ENCODE measurements around the gene CREB5. TPM values are rescaled to one million over a fixed set of nuclear protein-coding genes. Genes with fewer than 3 reads are reported as not detected.

The CREB5 gene
- total and polyA plus RNA-seq, 2 of the 13 experiments (the other 11 are each of a cell fraction or from before 2014, with no cell fraction given), result 0.38 to 0.71 TPM

DNA sequence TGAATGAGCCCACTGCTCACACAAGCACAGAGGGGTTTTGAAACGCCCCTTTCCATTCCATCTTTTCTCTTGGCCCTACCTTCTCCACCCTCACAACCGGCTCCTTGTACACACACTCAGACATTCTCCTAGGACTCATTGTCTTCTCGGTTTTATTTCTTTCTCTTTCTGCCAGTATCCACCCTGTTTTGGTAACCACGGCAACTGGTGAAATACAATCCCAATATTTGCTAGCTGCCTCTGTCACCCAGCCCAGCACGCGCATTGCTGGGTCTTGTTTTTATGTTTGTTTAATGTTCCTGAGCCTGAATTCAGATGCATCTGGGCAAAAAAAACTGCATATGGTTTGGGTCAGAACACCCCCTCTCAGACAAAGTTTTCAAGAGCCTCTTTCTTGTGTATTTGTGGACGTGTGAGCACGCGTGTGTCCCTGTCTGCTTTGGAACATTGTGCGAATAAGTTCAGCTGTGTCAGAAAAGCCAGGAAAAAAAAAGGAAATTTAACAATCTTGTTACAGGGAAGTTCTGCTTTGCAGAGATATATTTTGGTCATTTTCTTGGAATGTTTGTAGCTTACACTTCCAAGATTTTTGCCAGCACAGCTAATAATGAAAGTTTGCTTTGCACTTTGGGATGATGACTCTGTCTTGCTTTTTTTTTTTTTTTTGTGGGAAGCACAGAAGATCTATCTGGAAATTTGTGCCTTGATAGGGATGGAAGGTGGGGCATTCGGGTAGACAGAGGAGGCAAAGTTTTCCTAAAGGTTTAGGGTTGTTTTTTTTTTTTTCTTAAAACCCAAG, 320.0 kb downstream of the CREB5 start:
- in situ Hi-C loops (cut with HindIII; ENCODE audit: extremely low pct_ligation_motif_present, low pct_unique_long_range_greater_than_20kb), result no loop called here
- H3K27ac ChIP-seq (ENCODE audit: extremely low read length, insufficient read depth, low read length), result no peak overlapping the region
- no peaks in the 10 kb centered on the region for H3K4me1 ChIP-seq (ENCODE audit: insufficient read depth, low read length)
- no peaks in the 10 kb centered on the region for H3K79me2 ChIP-seq (ENCODE audit: insufficient read depth, low read length)
- DNase-seq (ENCODE audit: low spot score) (no peak), FAIRE-seq (no peak), ATAC-seq (no peak)
- H3K9ac ChIP-seq (ENCODE audit: insufficient read depth, low read depth, low read length), result no peak overlapping the region
- intact Hi-C loops (cut with micrococcal nuclease; ENCODE audit: unreplicated experiment), result no loop called here
- H3K9me3 ChIP-seq (ENCODE audit: low read length), result no peaks in the 10 kb centered on the region
- WGBS (ENCODE audit: low lambda C conversion rate), result 38% methylated on average over 11 of the region's 11 CpGs
- no peak overlapping the region for H2AFZ ChIP-seq (ENCODE audit: low read length)
- H3K36me3 ChIP-seq (replicated peaks in 1 of 2; ENCODE audit: control insufficient read depth in 1 of 2, insufficient read depth in 2 of 2, low read length in 2 of 2), result no peaks in the 10 kb centered on the region
- CTCF ChIA-PET (ENCODE audit: low intra/inter-chr PET ratio, low total read pairs), result no interaction called here
- TF ChIP-seq MAFK (conservative IDR thresholded peaks at IDR 0.05 in 1 of 2, IDR thresholded peaks at IDR 0.05 in 1 of 2; ENCODE audit: low read length in 2 of 2) (peak in 1 of 2 experiments; percentile 20; a peak in 1 of 4 replicates), MEF2D (CRISPR knock-in tag; IDR thresholded peaks at IDR 0.05) (no peak)
- POLR2A ChIA-PET, result no interaction called here
- 0 out of 5 replicates have a peak, but pooled peaks cover 0 to 5% of the 10 kb centered on the region in 2 experiments for H3K27me3 ChIP-seq (ENCODE audit: control insufficient read depth in 1 of 2, insufficient read depth in 2 of 2, low read length in 2 of 2)
- H4K20me1 ChIP-seq (ENCODE audit: insufficient read depth, low read length), result no peaks in the 10 kb centered on the region
- no TSS peak for BruUV-seq (replicated peaks)
- no peak overlapping the region for H3K4me2 ChIP-seq (ENCODE audit: low read depth, low read length)
- H3K4me3 ChIP-seq (replicated peaks in 1 of 3; ENCODE audit: insufficient read depth in 1 of 3, low read depth in 2 of 3, low read length in 3 of 3), result no peak overlapping the region

DNA sequence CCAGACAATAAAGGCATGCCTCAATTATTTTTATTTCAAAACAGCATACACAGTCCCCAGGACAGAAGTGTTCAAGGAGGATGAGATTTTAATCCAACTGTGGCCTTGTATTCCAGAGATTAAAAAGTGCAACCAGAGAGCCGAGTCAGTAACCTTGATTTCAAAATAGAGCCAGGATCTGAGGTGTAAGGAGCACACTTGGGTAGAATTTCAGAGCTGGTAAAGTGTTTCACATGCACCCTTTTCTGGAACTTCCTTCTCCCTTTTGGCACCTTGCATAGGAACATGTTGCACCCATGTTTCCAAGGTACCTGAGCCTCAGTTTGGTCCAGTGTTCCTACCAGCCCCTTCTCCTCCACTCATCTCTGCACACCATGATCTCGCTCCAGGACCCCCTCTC, 320.7 kb downstream of the CREB5 start:
- FAIRE-seq (no peak), DNase-seq (ENCODE audit: low spot score) (no peak), ATAC-seq (no peak)
- no peak overlapping the region for H3K27ac ChIP-seq (ENCODE audit: extremely low read length, insufficient read depth, low read length)
- H3K27me3 ChIP-seq (ENCODE audit: control insufficient read depth in 1 of 2, insufficient read depth in 2 of 2, low read length in 2 of 2), result 0 out of 5 replicates have a peak, but pooled peaks cover 0 to 5% of the 10 kb centered on the region in 2 experiments
- no peaks in the 10 kb centered on the region for H3K79me2 ChIP-seq (ENCODE audit: insufficient read depth, low read length)
- CTCF ChIA-PET (ENCODE audit: low intra/inter-chr PET ratio, low total read pairs), result no interaction called here
- in situ Hi-C loops (cut with HindIII; ENCODE audit: extremely low pct_ligation_motif_present, low pct_unique_long_range_greater_than_20kb) (no loop called here), intact Hi-C loops (cut with micrococcal nuclease; ENCODE audit: unreplicated experiment) (no loop called here)
- no peak overlapping the region for H3K4me2 ChIP-seq (ENCODE audit: low read depth, low read length)
- 9% methylated on average over 2 of the region's 2 CpGs for WGBS (ENCODE audit: low lambda C conversion rate)
- H3K36me3 ChIP-seq (replicated peaks in 1 of 2; ENCODE audit: control insufficient read depth in 1 of 2, insufficient read depth in 2 of 2, low read length in 2 of 2), result no peaks in the 10 kb centered on the region
- BruUV-seq (replicated peaks), result no TSS peak
- no peaks in the 10 kb centered on the region for H3K4me1 ChIP-seq (ENCODE audit: insufficient read depth, low read length)
- POLR2A ChIA-PET, result no interaction called here
- H3K4me3 ChIP-seq (replicated peaks in 1 of 3; ENCODE audit: insufficient read depth in 1 of 3, low read depth in 2 of 3, low read length in 3 of 3), result no peak overlapping the region
- H4K20me1 ChIP-seq (ENCODE audit: insufficient read depth, low read length), result no peaks in the 10 kb centered on the region
- H3K9ac ChIP-seq (ENCODE audit: insufficient read depth, low read depth, low read length), result no peak overlapping the region
- H3K9me3 ChIP-seq (ENCODE audit: low read length), result no peaks in the 10 kb centered on the region
- no peak overlapping the region for H2AFZ ChIP-seq (ENCODE audit: low read length)
- TF ChIP-seq, protein P1, sequence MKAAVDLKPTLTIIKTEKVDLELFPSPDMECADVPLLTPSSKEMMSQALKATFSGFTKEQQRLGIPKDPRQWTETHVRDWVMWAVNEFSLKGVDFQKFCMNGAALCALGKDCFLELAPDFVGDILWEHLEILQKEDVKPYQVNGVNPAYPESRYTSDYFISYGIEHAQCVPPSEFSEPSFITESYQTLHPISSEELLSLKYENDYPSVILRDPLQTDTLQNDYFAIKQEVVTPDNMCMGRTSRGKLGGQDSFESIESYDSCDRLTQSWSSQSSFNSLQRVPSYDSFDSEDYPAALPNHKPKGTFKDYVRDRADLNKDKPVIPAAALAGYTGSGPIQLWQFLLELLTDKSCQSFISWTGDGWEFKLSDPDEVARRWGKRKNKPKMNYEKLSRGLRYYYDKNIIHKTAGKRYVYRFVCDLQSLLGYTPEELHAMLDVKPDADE (CRISPR knock-in tag; IDR thresholded peaks at IDR 0.05), result no peak
- no peak for TF ChIP-seq ZNF232 (CRISPR knock-in tag; IDR thresholded peaks at IDR 0.05; ENCODE audit: borderline replicate concordance)
